IMR-90 (cell line): ENCODE measurements around the gene FYB2. TPM values are rescaled to one million over a fixed set of nuclear protein-coding genes. Genes with fewer than 3 reads are reported as not detected.

Experiments used
- ATAC-seq: fragments of 200-7000 bp; cut with Tn5 transposase; 2 replicates; pipeline ENCODE4 v1.9.1; 2020; ENCODE audit warnings: low read depth, mild to moderate bottlenecking, moderate library complexity
- BruUV-seq: library from RNA; stranded (reverse); fragments of 400-500 nt; replicated peaks from 2 replicates; lab custom pipeline; 2021; lab: Mats Ljungman, UMichigan
- CTCF ChIA-PET: fragments of 300-600 bp; formaldehyde crosslinking; extraction: SDS; loops from one replicate; lab custom pipeline; 2021; ENCODE audit warnings: antibody characterized with exemption; lab: Yijun Ruan, JAX
- POLR2A ChIA-PET: fragments of 300-600 bp; sonication (Branson Sonifier 250); formaldehyde crosslinking; loops from one replicate; lab custom pipeline; 2022; ENCODE audit warnings: antibody characterized with exemption; ENCODE audit not compliant: unreplicated experiment; lab: Charles Lee
- DNase-seq: peaks from one replicate; pipeline ENCODE4 v3.0.0; 2013
- H2AFZ ChIP-seq: replicated peaks from 2 replicates; pipeline ENCODE3; 2013; ENCODE audit warnings: low read length, mild to moderate bottlenecking; ENCODE audit not compliant: poor library complexity
- H2AK5ac ChIP-seq: 2 replicates; pipeline ENCODE4 v1.6.1; 2013; ENCODE audit warnings: low read depth, low read length, inconsistent platforms
- H2AK9ac ChIP-seq: replicated peaks from 2 replicates; pipeline ENCODE3; 2013; ENCODE audit warnings: mild to moderate bottlenecking, low read depth, low read length, moderate library complexity; ENCODE audit not compliant: poor library complexity
- H2BK120ac ChIP-seq: 2 replicates; pipeline ENCODE4 v1.6.1; 2013; ENCODE audit warnings: low read depth, low read length, inconsistent platforms
- H2BK15ac ChIP-seq: 3 replicates; pipeline ENCODE4 v1.6.1; 2013; ENCODE audit warnings: low read depth, low read length, inconsistent platforms
- H2BK20ac ChIP-seq: 2 replicates; pipeline ENCODE4 v1.6.1; 2013; ENCODE audit warnings: low read depth, mild to moderate bottlenecking, inconsistent platforms, low read length, moderate library complexity
- H2BK5ac ChIP-seq: 2 replicates; pipeline ENCODE4 v1.6.1; 2013; ENCODE audit warnings: mild to moderate bottlenecking, low read depth, low read length, inconsistent platforms; ENCODE audit not compliant: poor library complexity, severe bottlenecking
- H3K14ac ChIP-seq: replicated peaks from 2 replicates; pipeline ENCODE4 v1.6.1; 2013; ENCODE audit warnings: low read depth, low read length, inconsistent platforms
- H3K18ac ChIP-seq: 2 replicates; pipeline ENCODE4 v1.6.1; 2013; ENCODE audit warnings: low read depth, low read length, control low read depth
- H3K23ac ChIP-seq: 2 replicates; pipeline ENCODE4 v1.6.1; 2013; ENCODE audit warnings: low read depth, low read length, inconsistent platforms
- H3K27ac ChIP-seq: 2 replicates; pipeline ENCODE4 v1.5.1; 2013; ENCODE audit warnings: mild to moderate bottlenecking, control low read depth, low read length; ENCODE audit not compliant: insufficient read depth
- H3K27me3 ChIP-seq: 2 replicates; pipeline ENCODE4 v1.6.1; 2013; ENCODE audit warnings: low read length; ENCODE audit not compliant: control insufficient read depth, insufficient read depth
- H3K36me3 ChIP-seq: 2 replicates; pipeline ENCODE4 v1.6.1; 2013; ENCODE audit warnings: low read length, mixed read lengths; ENCODE audit not compliant: control insufficient read depth, insufficient read depth
- H3K4ac ChIP-seq: 2 replicates; pipeline ENCODE4 v1.6.1; 2013; ENCODE audit warnings: low read depth, low read length, inconsistent platforms
- H3K4me1 ChIP-seq: 2 replicates; pipeline ENCODE4 v1.6.1; 2013; ENCODE audit warnings: low read length, mixed read lengths; ENCODE audit not compliant: control insufficient read depth, insufficient read depth
- H3K4me2 ChIP-seq: 2 replicates; pipeline ENCODE4 v1.6.1; 2013; ENCODE audit warnings: low read depth, mild to moderate bottlenecking, control low read depth, low read length, moderate library complexity
- H3K4me3 ChIP-seq: 2 replicates; pipeline ENCODE4 v1.5.1; 2013; ENCODE audit warnings: low read depth, mild to moderate bottlenecking, control low read depth, low read length, moderate library complexity; ENCODE audit not compliant: insufficient read depth
- H3K56ac ChIP-seq: 2 replicates; pipeline ENCODE4 v1.6.1; 2013; ENCODE audit warnings: low read length, inconsistent platforms; ENCODE audit not compliant: insufficient read depth; ENCODE audit errors: extremely low read depth
- H3K79me1 ChIP-seq, 2 experiments: 2 replicates each; pipeline ENCODE4 v1.6.1; 2013; ENCODE audit warnings: low read length in 2 of 2, inconsistent platforms in 1 of 2, low read depth in 1 of 2
- H3K9ac ChIP-seq: 2 replicates; pipeline ENCODE4 v1.6.1; 2013; ENCODE audit warnings: low read depth, low read length, control low read depth
- H3K9me1 ChIP-seq: 2 replicates; pipeline ENCODE4 v1.6.1; 2013; ENCODE audit warnings: low read length, inconsistent platforms; ENCODE audit not compliant: insufficient read depth
- H3K9me3 ChIP-seq: 2 replicates; pipeline ENCODE4 v1.6.1; 2013; ENCODE audit warnings: low read length; ENCODE audit not compliant: control insufficient read depth, insufficient read depth
- H4K20me1 ChIP-seq: 2 replicates; pipeline ENCODE4 v1.6.1; 2013; ENCODE audit warnings: low read length, inconsistent platforms; ENCODE audit not compliant: insufficient read depth
- H4K5ac ChIP-seq: 2 replicates; pipeline ENCODE4 v1.6.1; 2013; ENCODE audit warnings: mild to moderate bottlenecking, low read depth, low read length, control low read depth
- H4K8ac ChIP-seq, 2 experiments: 2 replicates each; pipeline ENCODE4 v1.6.1; 2013; ENCODE audit warnings: low read depth in 2 of 2, low read length in 2 of 2, control low read depth in 1 of 2, inconsistent platforms in 1 of 2
- H4K91ac ChIP-seq: 2 replicates; pipeline ENCODE4 v1.6.1; 2013; ENCODE audit warnings: low read depth, low read length, inconsistent platforms; ENCODE audit not compliant: insufficient read depth
- BHLHE40 ChIP-seq: fragments of 150-350 bp; IDR thresholded peaks from 2 replicates; pipeline ENCODE4 v1.6.1; 2016; ENCODE audit warnings: mild to moderate bottlenecking, low read depth, low read length
- CHD1 ChIP-seq: IDR thresholded peaks from 2 replicates; pipeline ENCODE4 v1.6.1; 2012; ENCODE audit warnings: low read depth, low read length, improper control_type of control experiment
- NFE2L2 ChIP-seq: fragments of 150-350 bp; IDR thresholded peaks from 2 replicates; pipeline ENCODE4 v1.6.1; 2016; ENCODE audit warnings: low read depth, mild to moderate bottlenecking, low read length
- POLR2A ChIP-seq: IDR thresholded peaks from 2 replicates; pipeline ENCODE4 v1.6.1; 2012; ENCODE audit warnings: mild to moderate bottlenecking, low read depth, low read length
- RCOR1 ChIP-seq: IDR thresholded peaks from 2 replicates; pipeline ENCODE4 v1.6.1; 2012; ENCODE audit warnings: mild to moderate bottlenecking, low read length, improper control_type of control experiment; ENCODE audit not compliant: insufficient replicate concordance
- SMC3 ChIP-seq: fragments of 150-350 bp; IDR thresholded peaks from 2 replicates; pipeline ENCODE4 v1.6.1; 2016; ENCODE audit warnings: low read depth, mild to moderate bottlenecking, antibody characterized with exemption, low read length, moderate library complexity
- dilution Hi-C: fragments of 300-500 bp; cut with HindIII; formaldehyde crosslinking; loops from one replicate; pipeline ENCODE4 v1.14.3; 2018; ENCODE audit warnings: low sequenced_read_pairs; ENCODE audit not compliant: unreplicated experiment
- in situ Hi-C: fragments of 300-500 bp; cut with MboI; formaldehyde crosslinking; loops from 3 replicates; pipeline ENCODE4 v1.14.3; 2019; ENCODE audit warnings: low sequenced_read_pairs, inconsistent platforms, mixed read lengths
- intact Hi-C: fragments of 100-400 bp; cut with micrococcal nuclease; formaldehyde crosslinking; loops from 2 replicates; pipeline ENCODE4 v1.10.0; 2022
- polyA plus RNA-seq, 3 experiments: library from polyadenylated mRNA; depleted of rRNA; stranded (reverse); fragments of >200 nt; gene quantifications; 2 replicates each; pipeline ENCODE4 v1.2.3, GENCODE V29; 2012; ENCODE audit warnings: low replicate concordance in 1 of 3
- total RNA-seq: library from RNA; depleted of rRNA; stranded (reverse); fragments of >200 nt; gene quantifications from 2 replicates; pipeline ENCODE4 v1.2.3, GENCODE V29; 2012

Gene FYB2
- total and polyA plus RNA-seq, 2 of the 4 experiments (the other 2 are of a cell fraction): under 0.01 TPM; not detected in 1

GRCh38 chr1:56782773-56783172, 36.4 kb downstream of the FYB2 start:
- no peak for DNase-seq
- Histone ChIP-seq H3K79me1 (no peaks in the 10 kb centered on the region), H2AK5ac (no peak overlapping the region), H3K4me2 (no peak overlapping the region), H3K9me3 (no peaks in the 10 kb centered on the region), H2AK9ac (no peak overlapping the region), H3K56ac (no peak overlapping the region), H3K9ac (no peak overlapping the region), H2AFZ (no peak overlapping the region), H3K9me1 (no peaks in the 10 kb centered on the region), H3K36me3 (no peaks in the 10 kb centered on the region), H4K20me1 (no peaks in the 10 kb centered on the region), H2BK5ac (no peak overlapping the region), H3K4ac (no peak overlapping the region), H3K27ac (no peak overlapping the region), H2BK20ac (no peak overlapping the region), H4K5ac (no peak overlapping the region), H3K23ac (no peak overlapping the region), H3K27me3 (no peaks in the 10 kb centered on the region; the same call in 1 of the 2 replicates), H4K91ac (no peak overlapping the region), H3K4me1 (no peaks in the 10 kb centered on the region), H4K8ac (no peak overlapping the region), H3K14ac (no peak overlapping the region), H2BK15ac (no peak overlapping the region), H3K4me3 (no peak overlapping the region), H3K18ac (no peak overlapping the region), H2BK120ac (no peak overlapping the region)
- CTCF ChIA-PET: interaction anchor here (0.5 kb wide), 1 partner anchor 34 kb away, joined by 3 read pairs; no protein-coding TSS in a partner anchor
- dilution Hi-C loops (no loop called here), intact Hi-C loops (no loop called here), in situ Hi-C loops (no loop called here)
- POLR2A ChIA-PET: no interaction called here
- no peak for ATAC-seq
- TF ChIP-seq RCOR1 (no peak), BHLHE40 (no peak), CHD1 (no peak), NFE2L2 (no peak), POLR2A (no peak), SMC3 (no peak)
- no TSS peak for BruUV-seq
